ENCODE measurements around the gene OXER1.

DNA sequence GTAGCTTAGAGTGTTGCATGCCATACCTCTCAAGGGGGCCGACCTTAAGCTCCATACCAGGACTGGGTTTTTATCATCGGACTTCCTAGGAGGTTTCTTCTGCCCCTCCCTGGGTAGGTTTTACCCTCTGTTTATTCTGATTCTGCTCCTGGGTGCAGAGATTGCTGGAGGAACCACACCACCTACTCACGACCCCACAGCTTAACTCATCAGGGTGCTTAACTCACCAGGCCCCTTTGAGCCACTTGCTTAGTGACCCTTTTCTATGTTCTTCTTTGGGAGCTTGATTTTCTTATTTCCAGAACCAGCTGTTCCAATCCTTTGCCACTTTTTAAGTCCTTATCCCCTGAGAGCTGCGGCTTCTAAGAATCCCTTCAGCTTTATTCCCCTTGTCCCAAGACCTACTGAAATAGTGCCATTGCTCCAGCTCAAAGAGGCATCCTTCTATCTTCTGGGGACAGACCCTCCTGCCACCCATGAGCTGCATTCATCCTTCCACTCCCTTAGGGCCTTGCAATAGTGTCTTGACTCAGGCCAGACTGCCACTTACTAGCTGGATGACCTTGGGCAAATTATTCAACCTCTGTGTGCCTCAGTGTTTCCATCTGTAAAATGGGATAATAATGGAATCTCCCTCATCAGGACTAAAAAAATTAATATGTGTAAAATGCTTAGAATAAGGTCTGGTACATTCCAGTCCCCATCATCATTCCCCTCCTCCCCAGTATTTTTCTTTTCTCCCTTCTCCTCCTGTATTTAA, 5.8 kb downstream of the OXER1 start:
- TF ChIP-seq, protein P1, sequence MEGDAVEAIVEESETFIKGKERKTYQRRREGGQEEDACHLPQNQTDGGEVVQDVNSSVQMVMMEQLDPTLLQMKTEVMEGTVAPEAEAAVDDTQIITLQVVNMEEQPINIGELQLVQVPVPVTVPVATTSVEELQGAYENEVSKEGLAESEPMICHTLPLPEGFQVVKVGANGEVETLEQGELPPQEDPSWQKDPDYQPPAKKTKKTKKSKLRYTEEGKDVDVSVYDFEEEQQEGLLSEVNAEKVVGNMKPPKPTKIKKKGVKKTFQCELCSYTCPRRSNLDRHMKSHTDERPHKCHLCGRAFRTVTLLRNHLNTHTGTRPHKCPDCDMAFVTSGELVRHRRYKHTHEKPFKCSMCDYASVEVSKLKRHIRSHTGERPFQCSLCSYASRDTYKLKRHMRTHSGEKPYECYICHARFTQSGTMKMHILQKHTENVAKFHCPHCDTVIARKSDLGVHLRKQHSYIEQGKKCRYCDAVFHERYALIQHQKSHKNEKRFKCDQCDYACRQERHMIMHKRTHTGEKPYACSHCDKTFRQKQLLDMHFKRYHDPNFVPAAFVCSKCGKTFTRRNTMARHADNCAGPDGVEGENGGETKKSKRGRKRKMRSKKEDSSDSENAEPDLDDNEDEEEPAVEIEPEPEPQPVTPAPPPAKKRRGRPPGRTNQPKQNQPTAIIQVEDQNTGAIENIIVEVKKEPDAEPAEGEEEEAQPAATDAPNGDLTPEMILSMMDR (optimal IDR thresholded peaks at IDR 0.05 in 1 of 3, IDR thresholded peaks at IDR 0.05 in 1 of 3, conservative IDR thresholded peaks at IDR 0.05 in 1 of 3; ENCODE audit: extremely low read depth in 1 of 3, insufficient read depth in 2 of 3, low read length in 3 of 3), result no peak
- TF ChIP-seq EZH2 (IDR thresholded peaks at IDR 0.05; ENCODE audit: low read length), result no peak
